HG03139 (cell line): Measurements from ENCODE around the gene ADGRG1.
"Not testable (repeated sequence)": the region's sequence is repeated elsewhere in the genome, so short reads cannot be mapped to it uniquely, and the experiment has no call there.

ENCODE experiments used
- ATAC-seq: cut with Tn5 transposase; IDR thresholded peaks from one replicate; pipeline ENCODE4 v1.9.1; 2021; ENCODE audit not compliant: unreplicated experiment

The ADGRG1 gene

DNA sequence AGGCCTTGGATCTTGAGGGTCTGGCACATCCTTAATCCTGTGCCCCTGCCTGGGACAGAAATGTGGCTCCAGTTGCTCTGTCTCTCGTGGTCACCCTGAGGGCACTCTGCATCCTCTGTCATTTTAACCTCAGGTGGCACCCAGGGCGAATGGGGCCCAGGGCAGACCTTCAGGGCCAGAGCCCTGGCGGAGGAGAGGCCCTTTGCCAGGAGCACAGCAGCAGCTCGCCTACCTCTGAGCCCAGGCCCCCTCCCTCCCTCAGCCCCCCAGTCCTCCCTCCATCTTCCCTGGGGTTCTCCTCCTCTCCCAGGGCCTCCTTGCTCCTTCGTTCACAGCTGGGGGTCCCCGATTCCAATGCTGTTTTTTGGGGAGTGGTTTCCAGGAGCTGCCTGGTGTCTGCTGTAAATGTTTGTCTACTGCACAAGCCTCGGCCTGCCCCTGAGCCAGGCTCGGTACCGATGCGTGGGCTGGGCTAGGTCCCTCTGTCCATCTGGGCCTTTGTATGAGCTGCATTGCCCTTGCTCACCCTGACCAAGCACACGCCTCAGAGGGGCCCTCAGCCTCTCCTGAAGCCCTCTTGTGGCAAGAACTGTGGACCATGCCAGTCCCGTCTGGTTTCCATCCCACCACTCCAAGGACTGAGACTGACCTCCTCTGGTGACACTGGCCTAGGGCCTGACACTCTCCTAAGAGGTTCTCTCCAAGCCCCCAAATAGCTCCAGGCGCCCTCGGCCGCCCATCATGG, 35.7 kb downstream of the ADGRG1 start:
- no peak for ATAC-seq

GRCh38 chr16:57664662-57665025, 36.2 kb downstream of the ADGRG1 start:
- no peak for ATAC-seq

- ATAC-seq, result no peak
Observed at GRCh38 chr16:57665541-57665940, 37.1 kb downstream of the ADGRG1 start.

- ATAC-seq, result no peak
Observed at GRCh38 chr16:57666353-57667047, 38.1 kb downstream of the ADGRG1 start.

GRCh38 chr16:57667048-57667525, 38.7 kb downstream of the ADGRG1 start:
- ATAC-seq, result no peak

DNA sequence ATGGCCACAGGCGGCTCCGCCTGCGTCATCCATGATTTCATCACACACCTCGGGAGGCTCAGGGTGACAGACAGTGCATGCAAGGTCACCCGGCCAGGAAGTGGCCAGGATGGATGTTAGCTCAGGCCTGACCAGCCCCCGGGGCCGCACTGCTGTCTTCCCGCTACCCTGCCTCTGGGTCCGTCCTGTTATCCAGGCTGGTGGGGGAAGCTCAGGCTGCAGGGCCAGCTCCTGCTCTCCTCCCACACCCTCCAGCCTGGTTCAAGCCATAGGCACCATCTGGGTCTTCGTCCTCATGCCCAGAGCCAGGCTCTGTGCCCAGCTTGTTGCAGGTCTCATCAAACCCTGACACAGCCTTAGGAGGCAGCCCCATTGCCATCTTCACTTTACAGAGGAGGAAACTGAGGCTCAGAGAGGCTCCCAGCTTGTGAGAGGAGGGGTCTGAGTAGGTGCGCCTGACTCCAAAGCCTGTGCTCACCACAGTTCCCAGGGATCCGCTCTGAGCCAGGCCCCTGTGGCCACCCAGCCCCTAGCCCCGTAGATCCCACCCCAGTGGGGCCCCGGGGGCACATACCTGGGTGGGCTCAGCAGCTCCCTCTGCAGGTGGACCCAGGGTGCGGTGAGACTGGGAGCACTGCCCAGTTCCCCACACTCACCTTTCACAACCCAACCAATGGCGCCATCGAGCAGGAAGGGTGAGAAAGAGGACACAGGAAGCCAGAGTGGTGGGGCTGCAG, 39.3 kb downstream of the ADGRG1 start:
- no peak for ATAC-seq

DNA sequence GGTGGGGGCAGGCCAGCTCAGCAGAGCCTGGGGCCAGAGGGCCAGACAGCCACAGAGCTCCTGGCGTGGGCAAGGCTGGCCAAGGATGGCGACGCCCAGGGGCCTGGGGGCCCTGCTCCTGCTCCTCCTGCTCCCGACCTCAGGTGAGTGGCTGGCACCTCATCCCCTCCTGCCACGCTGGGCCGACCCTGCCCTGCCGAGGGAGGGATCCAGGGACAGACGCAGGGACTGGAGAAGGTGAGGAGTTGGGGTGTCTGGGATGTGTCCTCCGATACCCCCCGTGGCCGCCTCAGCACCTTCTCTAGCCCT, 39.8 kb downstream of the ADGRG1 start, which contains the start of gene ADGRG3:
Gene ADGRG3, plus strand, starts transcription at position 44 of the 309 bp plus-strand sequence. Its CDS starts 42 bp downstream, at position 86.
- ATAC-seq, result no peak

- no peak for ATAC-seq
Observed at GRCh38 chr16:57668630-57669475, 40.4 kb downstream of the ADGRG1 start.

GRCh38 chr16:57669476-57670162, 41.2 kb downstream of the ADGRG1 start:
- no peak for ATAC-seq

GRCh38 chr16:57670196-57670595, 41.8 kb downstream of the ADGRG1 start:
- ATAC-seq, result no peak

- not testable (repeated sequence) for ATAC-seq
Observed at GRCh38 chr16:57671451-57671850, 43.0 kb downstream of the ADGRG1 start.

DNA sequence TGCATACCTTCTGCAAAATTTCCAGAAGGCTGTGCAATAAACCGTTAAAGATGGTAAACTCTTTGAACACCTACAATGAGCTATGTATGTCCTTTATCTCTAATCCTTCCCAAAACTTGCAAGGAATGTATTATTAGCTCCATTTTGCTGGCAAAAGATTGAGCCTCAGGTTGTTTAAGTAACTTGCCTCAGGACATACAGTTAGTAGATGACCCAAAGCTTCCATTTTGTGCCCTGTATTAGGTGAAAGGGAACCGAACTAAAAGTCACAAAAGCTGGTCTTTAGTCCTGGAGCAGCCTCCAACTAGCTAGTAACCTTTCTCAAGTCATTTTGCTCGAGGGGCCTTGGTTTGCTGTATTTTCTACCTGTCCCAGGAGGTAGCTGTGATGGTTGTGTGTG, 44.0 kb downstream of the ADGRG1 start:
- ATAC-seq, result no peak

DNA sequence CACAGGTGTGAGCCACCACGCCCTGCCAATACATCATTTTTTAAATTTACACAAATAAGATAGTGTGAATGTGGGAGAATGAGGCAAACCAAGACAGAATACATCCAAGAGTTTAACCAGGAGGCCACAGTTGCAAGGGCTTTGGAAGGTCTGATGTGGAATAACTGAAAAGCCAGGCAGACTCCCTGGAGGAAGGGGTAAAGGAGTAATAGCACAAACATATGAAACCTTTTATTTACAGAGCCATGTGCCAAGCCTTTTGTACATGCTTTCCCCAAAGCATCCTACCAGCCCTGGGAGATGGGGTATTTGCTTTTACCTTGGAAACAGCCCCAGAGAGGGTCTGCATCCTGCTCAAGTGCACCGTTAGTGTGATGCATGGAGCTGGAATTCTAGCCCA, 44.4 kb downstream of the ADGRG1 start:
- no peak for ATAC-seq

GRCh38 chr16:57675741-57676551, 47.5 kb downstream of the ADGRG1 start:
- ATAC-seq, result no peak

DNA sequence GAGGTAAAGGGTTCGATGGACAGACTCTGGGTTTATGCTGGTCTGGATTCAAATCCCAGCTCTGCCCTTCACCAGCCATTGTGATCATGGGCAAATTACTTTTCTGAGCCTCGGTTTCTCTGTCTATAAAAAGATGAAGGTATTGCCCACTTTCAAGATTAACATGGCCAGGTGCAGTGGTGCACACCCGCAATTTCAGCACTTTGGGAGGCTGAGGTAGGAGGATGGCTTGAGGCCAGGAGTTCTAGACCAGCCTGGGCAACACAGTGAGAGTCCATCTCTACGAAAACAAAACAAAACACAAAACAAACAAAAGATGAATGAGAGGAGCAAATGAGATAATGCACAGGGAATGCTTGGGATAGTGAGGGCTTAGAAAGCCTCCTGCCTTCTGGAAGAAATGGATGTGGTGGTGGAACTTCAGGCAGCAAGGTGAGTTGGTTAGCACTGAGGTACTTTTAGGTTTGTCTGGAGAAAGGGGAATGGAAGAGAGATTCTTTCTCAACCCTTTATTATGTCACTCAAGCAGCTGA, 48.2 kb downstream of the ADGRG1 start:
- ATAC-seq, result no peak

- no peak for ATAC-seq
Observed at GRCh38 chr16:57677622-57678369, 49.4 kb downstream of the ADGRG1 start.

DNA sequence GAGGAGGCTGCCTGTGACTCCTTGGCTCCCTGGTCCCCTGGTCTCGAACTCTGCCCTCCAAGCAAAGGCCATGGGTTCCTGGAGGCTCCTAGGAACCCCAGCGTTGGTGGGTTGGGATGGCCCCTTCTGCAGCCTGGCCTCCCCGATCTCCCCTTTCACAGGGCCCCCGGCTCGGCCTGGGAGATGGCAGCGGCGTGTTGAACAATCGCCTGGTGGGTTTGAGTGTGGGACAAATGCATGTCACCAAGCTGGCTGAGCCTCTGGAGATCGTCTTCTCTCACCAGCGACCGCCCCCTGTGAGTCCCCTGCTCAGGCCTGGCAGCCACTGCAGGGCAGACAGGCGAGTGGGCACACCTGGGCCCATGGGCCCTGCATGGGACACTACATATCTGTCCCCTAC, 50.6 kb downstream of the ADGRG1 start:
- no peak for ATAC-seq

DNA sequence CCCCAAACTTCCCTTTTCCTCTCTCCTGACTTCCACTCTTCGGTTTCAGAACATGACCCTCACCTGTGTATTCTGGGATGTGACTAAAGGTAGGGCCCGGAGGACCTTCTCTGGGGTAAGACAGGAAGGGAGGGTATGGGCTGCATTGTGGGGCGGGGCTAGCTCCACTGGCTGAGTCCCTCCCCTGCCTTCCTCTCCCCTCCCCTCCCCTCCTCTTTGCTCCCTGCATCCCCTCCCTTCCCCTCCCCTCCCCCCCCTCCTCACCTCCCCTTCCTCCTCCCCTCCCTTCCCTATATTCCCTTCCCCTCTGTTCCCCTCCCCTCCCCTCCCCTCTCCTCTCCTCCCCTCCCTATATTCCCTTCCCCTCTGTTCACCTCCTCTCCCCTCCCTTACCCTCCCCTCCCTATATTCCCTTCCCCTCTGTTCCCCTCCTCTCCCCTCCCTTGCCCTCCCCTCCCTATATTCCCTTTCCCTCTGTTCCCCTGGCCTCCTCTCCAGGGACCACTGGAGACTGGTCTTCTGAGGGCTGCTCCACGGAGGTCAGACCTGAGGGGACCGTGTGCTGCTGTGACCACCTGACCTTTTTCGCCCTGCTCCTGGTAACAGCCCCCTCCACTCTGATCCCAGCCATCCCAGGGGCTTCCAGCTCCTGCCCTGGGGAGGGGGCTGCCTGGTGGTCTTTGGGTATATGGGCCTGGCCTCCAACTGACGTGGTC, 51.5 kb downstream of the ADGRG1 start:
- ATAC-seq, result no peak
